HepG2 (cell line): ENCODE results near the gene CAMSAP1. TPM values are rescaled to one million over a fixed set of nuclear protein-coding genes. Genes with fewer than 3 reads are reported as not detected.

Experiments
- ATAC-seq: fragments of 200-7000 bp; cut with Tn5 transposase; 3 replicates; pipeline ENCODE4 v1.9.1; 2020; ENCODE audit warnings: mild to moderate bottlenecking, moderate library complexity
- BruUV-seq: library from RNA; stranded (reverse); fragments of 400-500 nt; replicated peaks from 2 replicates; lab custom pipeline; 2021; lab: Mats Ljungman, UMichigan
- CTCF ChIA-PET: fragments of 300-600 bp; formaldehyde crosslinking; extraction: SDS; loops from one replicate; lab custom pipeline; 2021; ENCODE audit warnings: low total read pairs, inconsistent platforms, low intra/inter-chr PET ratio; lab: Yijun Ruan, JAX
- POLR2A ChIA-PET: fragments of 350-600 bp; sonication (Branson Sonifier 250); formaldehyde crosslinking; loops from one replicate; lab custom pipeline; 2020; ENCODE audit warnings: antibody characterized with exemption, inconsistent platforms; lab: Yijun Ruan, JAX
- DNase-seq: peaks from one replicate; pipeline ENCODE4 v3.0.0-alpha.2; 2015; ENCODE audit warnings: low spot score
- FAIRE-seq: peaks from 3 replicates; lab custom pipeline; 2011; peaks lifted over from hg19 to GRCh38; lab: Jason Lieb, UNC
- H2AFZ ChIP-seq: one replicate; pipeline ENCODE4 v1.6.1; 2011; ENCODE audit warnings: low read length, inconsistent platforms
- H3K27ac ChIP-seq: fragments of 300-600 bp; 3 replicates; pipeline ENCODE4 v1.8.0; 2011; ENCODE audit warnings: mixed run types, mild to moderate bottlenecking, mixed read lengths, low read length, inconsistent platforms; ENCODE audit not compliant: insufficient read depth; ENCODE audit errors: extremely low read length
- H3K27me3 ChIP-seq, 2 experiments: fragments of 200-600 bp in 1 of 2; 2 replicates in 1 of 2; 3 replicates in 1 of 2; pipeline versions ENCODE4 v1.6.0 to v1.8.0; 2011; ENCODE audit warnings: low read length in 2 of 2, mild to moderate bottlenecking in 2 of 2, moderate library complexity in 2 of 2, inconsistent platforms in 1 of 2; ENCODE audit not compliant: insufficient read depth in 2 of 2, control insufficient read depth in 1 of 2
- H3K36me3 ChIP-seq, 2 experiments: fragments of 200-600 bp in 1 of 2; replicated peaks in 1 of 2; 2 replicates in 1 of 2; 3 replicates in 1 of 2; pipeline versions ENCODE4 v1.5.1 to v1.8.0; 2011; ENCODE audit warnings: low read length in 2 of 2, inconsistent platforms in 1 of 2; ENCODE audit not compliant: insufficient read depth in 2 of 2, control insufficient read depth in 1 of 2
- H3K4me1 ChIP-seq: 2 replicates; pipeline ENCODE4 v1.5.1; 2012; ENCODE audit warnings: low read length, inconsistent platforms; ENCODE audit not compliant: insufficient read depth
- H3K4me2 ChIP-seq: 2 replicates; pipeline ENCODE4 v1.6.0; 2011; ENCODE audit warnings: low read depth, low read length, inconsistent platforms
- H3K4me3 ChIP-seq, 3 experiments: fragments of 200-600 bp in 1 of 3; sonication (generic), shearing (Covaris generic) in 1 of 3; replicated peaks in 1 of 3; 2 replicates each; pipeline ENCODE4 v1.5.1; 2011 to 2016; ENCODE audit warnings: low read length in 3 of 3, inconsistent platforms in 2 of 3, low read depth in 2 of 3, mild to moderate bottlenecking in 2 of 3, control low read depth in 1 of 3, mixed read lengths in 1 of 3; ENCODE audit not compliant: insufficient read depth in 1 of 3
- H3K79me2 ChIP-seq: one replicate; pipeline ENCODE4 v1.6.1; 2011; ENCODE audit warnings: low read length, inconsistent platforms; ENCODE audit not compliant: insufficient read depth
- H3K9ac ChIP-seq: 2 replicates; pipeline ENCODE4 v1.6.0; 2011; ENCODE audit warnings: mild to moderate bottlenecking, low read depth, low read length, inconsistent platforms; ENCODE audit not compliant: insufficient read depth
- H3K9me3 ChIP-seq: 2 replicates; pipeline ENCODE4 v1.5.1; 2012; ENCODE audit warnings: mild to moderate bottlenecking, low read length
- H4K20me1 ChIP-seq: 2 replicates; pipeline ENCODE4 v1.6.0; 2011; ENCODE audit warnings: inconsistent platforms, mild to moderate bottlenecking, low read length, moderate library complexity; ENCODE audit not compliant: insufficient read depth
- CC2D1A ChIP-seq: sonication (generic); formaldehyde crosslinking; IDR thresholded peaks from 2 replicates; pipeline ENCODE4 v1.8.1; 2023; ENCODE audit warnings: mild to moderate bottlenecking, missing genetic modification reagents
- ELF1 ChIP-seq: sonication (generic); formaldehyde crosslinking; IDR thresholded peaks from 2 replicates; pipeline ENCODE4 v1.4.0; 2020; ENCODE audit warnings: missing genetic modification reagents
- MED8 ChIP-seq: sonication (generic); formaldehyde crosslinking; IDR thresholded peaks from 2 replicates; pipeline ENCODE4 v1.8.1; 2023; ENCODE audit warnings: mild to moderate bottlenecking, missing genetic modification reagents; ENCODE audit not compliant: insufficient replicate concordance
- NAIF1 ChIP-seq: sonication (generic); formaldehyde crosslinking; IDR thresholded peaks from 2 replicates; pipeline ENCODE4 v1.5.0; 2020; ENCODE audit warnings: mild to moderate bottlenecking, missing genetic modification reagents, borderline replicate concordance
- SRF ChIP-seq: IDR thresholded peaks from 2 replicates; pipeline ENCODE4 v1.6.1; 2011; ENCODE audit warnings: mild to moderate bottlenecking, low read depth, low read length, moderate library complexity
- SRSF9 ChIP-seq: fragments of 200-400 bp; formaldehyde crosslinking; IDR thresholded peaks from 2 replicates; pipeline ENCODE4 v1.6.1; 2018; ENCODE audit warnings: borderline replicate concordance, mild to moderate bottlenecking, low read depth, low read length; ENCODE audit not compliant: insufficient read depth, poor library complexity, severe bottlenecking
- TOE1 ChIP-seq: sonication (generic); formaldehyde crosslinking; IDR thresholded peaks from 2 replicates; pipeline ENCODE4 v1.4.0; 2020; ENCODE audit warnings: mild to moderate bottlenecking, missing genetic modification reagents
- U2AF1 ChIP-seq: fragments of 200-400 bp; formaldehyde crosslinking; optimal IDR thresholded peaks from 2 replicates; pipeline ENCODE3; 2017; ENCODE audit warnings: mild to moderate bottlenecking, low read depth, low read length
- ZFYVE20 ChIP-seq: sonication (generic); formaldehyde crosslinking; IDR thresholded peaks from 2 replicates; pipeline ENCODE4 v1.8.0; 2023; ENCODE audit warnings: low read depth, mild to moderate bottlenecking, moderate library complexity, missing genetic modification reagents, borderline replicate concordance
- ZKSCAN5 ChIP-seq: sonication (generic); formaldehyde crosslinking; IDR thresholded peaks from 2 replicates; pipeline ENCODE4 v1.5.1; 2020; ENCODE audit warnings: mild to moderate bottlenecking, missing genetic modification reagents
- ZNF652 ChIP-seq: IDR thresholded peaks from 2 replicates; pipeline ENCODE4 v1.6.1; 2016; ENCODE audit warnings: low read depth, borderline replicate concordance
- WGBS: methylation state at CpG from one replicate; pipeline ENCODE4 v1.1.6; 2017; ENCODE audit warnings: low lambda C conversion rate; 5-methylcytosine and 5-hydroxymethylcytosine counted together
- in situ Hi-C: cut with HindIII; loops from 2 replicates; pipeline ENCODE4 v1.10.0; 2017; ENCODE audit warnings: low pct_unique_long_range_greater_than_20kb; ENCODE audit not compliant: extremely low pct_ligation_motif_present
- intact Hi-C: fragments of 100-400 bp; cut with micrococcal nuclease; formaldehyde crosslinking; loops from one replicate; pipeline ENCODE4 v1.10.0; 2022; ENCODE audit not compliant: unreplicated experiment
- polyA plus RNA-seq, 8 experiments: library from polyadenylated mRNA; depleted of rRNA in 3 of 8; stranded (reverse) in 7 of 8; unstranded in 1 of 8; fragments of >200 nt; fragmentation: Illumina TruSeq in 4 of 8; extraction: Trizol in 4 of 8; gene quantifications; 2 replicates each; pipeline versions ENCODE4 v1.2.1 to v1.2.3, GENCODE V29; 2011 to 2016; ENCODE audit warnings: low read depth in 4 of 8, missing spikeins in 1 of 8, mixed read lengths in 1 of 8; ENCODE audit not compliant: insufficient read depth in 1 of 8
- total RNA-seq, 5 experiments: library from RNA; depleted of rRNA; stranded (reverse); fragments of >200 nt; fragmentation: Illumina TruSeq; extraction: Trizol; gene quantifications; 2 replicates each; pipeline ENCODE4 v1.2.3, GENCODE V29; 2016; ENCODE audit warnings: low read depth in 1 of 5
- TF ChIP-seq, protein P1 (sequence below): sonication (generic); formaldehyde crosslinking; IDR thresholded peaks from 2 replicates; pipeline ENCODE4 v1.4.0; 2020; ENCODE audit warnings: missing genetic modification reagents
- TF ChIP-seq, protein P2 (sequence below): sonication (generic); formaldehyde crosslinking; IDR thresholded peaks from 2 replicates; pipeline ENCODE4 v1.8.1; 2023; ENCODE audit warnings: mild to moderate bottlenecking, missing genetic modification reagents, borderline replicate concordance
- TF ChIP-seq, protein P3 (sequence below): sonication (generic); formaldehyde crosslinking; IDR thresholded peaks from 2 replicates; pipeline ENCODE4 v1.4.0; 2020; ENCODE audit warnings: missing genetic modification reagents

The CAMSAP1 gene
- total and polyA plus RNA-seq, 2 of the 13 experiments (the other 11 are each of a cell fraction or from before 2014, with no cell fraction given) = 3.8 to 12.4 TPM

DNA sequence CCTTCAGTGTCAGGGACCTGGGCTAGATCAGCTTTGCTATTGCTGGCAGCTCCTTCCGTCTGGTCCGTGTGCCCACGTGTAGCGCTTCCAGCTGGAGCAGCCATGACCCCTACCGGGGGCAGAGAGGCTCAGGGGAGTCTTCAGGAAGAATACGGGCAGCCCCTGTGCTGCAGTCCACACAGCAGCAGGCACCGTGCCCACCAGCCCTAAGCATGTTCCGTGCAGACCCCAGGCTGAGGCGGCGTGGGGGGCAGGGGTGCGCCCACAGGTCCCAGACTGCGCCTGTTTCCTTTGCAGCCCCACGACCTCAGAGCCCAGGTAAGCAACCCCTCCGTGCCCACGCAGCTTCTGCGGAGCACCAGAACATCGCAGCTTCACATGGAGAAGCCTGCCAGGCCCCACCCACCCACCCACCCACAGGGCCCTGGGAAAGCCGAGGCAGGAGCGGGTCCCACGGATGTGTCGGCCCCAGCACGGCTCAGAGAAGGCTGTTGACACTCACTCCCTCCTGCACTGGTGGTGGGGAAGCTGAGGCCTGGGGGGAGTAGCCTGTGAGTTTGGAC, 122.3 kb downstream of the CAMSAP1 start:
- H2AFZ ChIP-seq = no peak overlapping the region
- ChIA-PET POLR2A (no interaction called here), CTCF (no interaction called here)
- no peaks in the 10 kb centered on the region for H3K9me3 ChIP-seq
- TF ChIP-seq ZKSCAN5 (CRISPR knock-in tag) = no peak
- TF ChIP-seq, protein P1, sequence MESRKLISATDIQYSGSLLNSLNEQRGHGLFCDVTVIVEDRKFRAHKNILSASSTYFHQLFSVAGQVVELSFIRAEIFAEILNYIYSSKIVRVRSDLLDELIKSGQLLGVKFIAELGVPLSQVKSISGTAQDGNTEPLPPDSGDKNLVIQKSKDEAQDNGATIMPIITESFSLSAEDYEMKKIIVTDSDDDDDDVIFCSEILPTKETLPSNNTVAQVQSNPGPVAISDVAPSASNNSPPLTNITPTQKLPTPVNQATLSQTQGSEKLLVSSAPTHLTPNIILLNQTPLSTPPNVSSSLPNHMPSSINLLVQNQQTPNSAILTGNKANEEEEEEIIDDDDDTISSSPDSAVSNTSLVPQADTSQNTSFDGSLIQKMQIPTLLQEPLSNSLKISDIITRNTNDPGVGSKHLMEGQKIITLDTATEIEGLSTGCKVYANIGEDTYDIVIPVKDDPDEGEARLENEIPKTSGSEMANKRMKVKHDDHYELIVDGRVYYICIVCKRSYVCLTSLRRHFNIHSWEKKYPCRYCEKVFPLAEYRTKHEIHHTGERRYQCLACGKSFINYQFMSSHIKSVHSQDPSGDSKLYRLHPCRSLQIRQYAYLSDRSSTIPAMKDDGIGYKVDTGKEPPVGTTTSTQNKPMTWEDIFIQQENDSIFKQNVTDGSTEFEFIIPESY (CRISPR knock-in tag) = no peak
- TF ChIP-seq NAIF1 = no peak
- no peak for TF ChIP-seq TOE1 (CRISPR knock-in tag)
- TF ChIP-seq U2AF1 = no peak
- TF ChIP-seq SRSF9 = no peak
- no peak for TF ChIP-seq CC2D1A (CRISPR knock-in tag)
- TF ChIP-seq ZFYVE20 (CRISPR knock-in tag) = no peak
- no peak for TF ChIP-seq ZNF652 (CRISPR knock-in tag)
- TF ChIP-seq SRF = no peak
- TF ChIP-seq, protein P2, sequence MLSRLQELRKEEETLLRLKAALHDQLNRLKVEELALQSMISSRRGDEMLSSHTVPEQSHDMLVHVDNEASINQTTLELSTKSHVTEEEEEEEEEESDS = no peak
- TF ChIP-seq, protein P3, sequence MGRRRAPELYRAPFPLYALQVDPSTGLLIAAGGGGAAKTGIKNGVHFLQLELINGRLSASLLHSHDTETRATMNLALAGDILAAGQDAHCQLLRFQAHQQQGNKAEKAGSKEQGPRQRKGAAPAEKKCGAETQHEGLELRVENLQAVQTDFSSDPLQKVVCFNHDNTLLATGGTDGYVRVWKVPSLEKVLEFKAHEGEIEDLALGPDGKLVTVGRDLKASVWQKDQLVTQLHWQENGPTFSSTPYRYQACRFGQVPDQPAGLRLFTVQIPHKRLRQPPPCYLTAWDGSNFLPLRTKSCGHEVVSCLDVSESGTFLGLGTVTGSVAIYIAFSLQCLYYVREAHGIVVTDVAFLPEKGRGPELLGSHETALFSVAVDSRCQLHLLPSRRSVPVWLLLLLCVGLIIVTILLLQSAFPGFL (CRISPR knock-in tag) = no peak
- no peak for TF ChIP-seq MED8 (CRISPR knock-in tag)
- TF ChIP-seq ELF1 (CRISPR knock-in tag) = no peak
- WGBS = 29% methylated on average over 5 of the region's 22 CpGs
- no peak overlapping the region for H3K4me2 ChIP-seq
- no peaks in the 10 kb centered on the region for H3K79me2 ChIP-seq
- no peak for FAIRE-seq
- intact Hi-C loops = no loop called here
- H3K9ac ChIP-seq = no peak overlapping the region
- in situ Hi-C loops = no loop called here
- no peak for DNase-seq
- H4K20me1 ChIP-seq = no peaks in the 10 kb centered on the region
- ATAC-seq = no peak
- no peaks in the 10 kb centered on the region for H3K36me3 ChIP-seq
- no peak overlapping the region for H3K27ac ChIP-seq
- no TSS peak for BruUV-seq
- no peak overlapping the region for H3K4me3 ChIP-seq
- peaks cover 16 to 88% of the 10 kb centered on the region in 2 experiments; a peak in 4 of 5 replicates for H3K27me3 ChIP-seq
- no peaks in the 10 kb centered on the region for H3K4me1 ChIP-seq
